ENCODE results near the gene FDXR.

Gene FDXR

GRCh38 chr17:74856112-74856511 is 16.7 kb downstream of the FDXR start:
- no peak for DNase-seq

- no peak for DNase-seq
These were observed 17.5 kb downstream of the FDXR start for GRCh38 chr17:74855323-74855722.

GRCh38 chr17:74854792-74855191 is 18.0 kb downstream of the FDXR start:
- no peak for DNase-seq

GRCh38 chr17:74853669-74854068 is 19.1 kb downstream of the FDXR start:
- DNase-seq: no peak

GRCh38 chr17:74853048-74853397 is 19.8 kb downstream of the FDXR start:
- DNase-seq: no peak

- peak; percentile 87 for DNase-seq
These were observed 20.4 kb downstream of the FDXR start for GRCh38 chr17:74852237-74853047.

- no peak for DNase-seq
These were observed 21.1 kb downstream of the FDXR start for GRCh38 chr17:74851612-74852236.

GRCh38 chr17:74850914-74851313 is 21.9 kb downstream of the FDXR start:
- DNase-seq: no peak

GRCh38 chr17:74850310-74850709 is 22.5 kb downstream of the FDXR start:
- DNase-seq: no peak

- DNase-seq: no peak
These were observed 24.0 kb downstream of the FDXR start for GRCh38 chr17:74848656-74849399.

GRCh38 chr17:74846621-74847020 is 26.2 kb downstream of the FDXR start:
- DNase-seq: no peak

GRCh38 chr17:74843352-74843627 is 29.5 kb downstream of the FDXR start:
- no peak for DNase-seq

GRCh38 chr17:74842599-74843351 is 30.0 kb downstream of the FDXR start:
- DNase-seq: no peak

GRCh38 chr17:74842146-74842598 is 30.6 kb downstream of the FDXR start:
- DNase-seq: no peak

GRCh38 chr17:74840989-74841666 is 31.7 kb downstream of the FDXR start:
- no peak for DNase-seq

- no peak for DNase-seq
These were observed 32.6 kb downstream of the FDXR start for GRCh38 chr17:74839990-74840852.

GRCh38 chr17:74838274-74838673 is 34.5 kb downstream of the FDXR start:
- no peak for DNase-seq

- no peak for DNase-seq
These were observed 35.9 kb downstream of the FDXR start for GRCh38 chr17:74836691-74837467.

- DNase-seq: no peak
These were observed 36.6 kb downstream of the FDXR start for GRCh38 chr17:74836191-74836590.

- DNase-seq: no peak
These were observed 39.1 kb downstream of the FDXR start for GRCh38 chr17:74833501-74834377.
